Parathyroid adenoma (tissue), 2 donors: ENCODE measurements around the gene LPCAT1.

Experiments used
- H2AFZ ChIP-seq: fragments of 300-600 bp; sonication (generic); one replicate; pipeline ENCODE4 v1.7.0; 2017; ENCODE audit warnings: antibody characterized with exemption, mild to moderate bottlenecking
- H3K27ac ChIP-seq: fragments of 300-600 bp; sonication (generic); one replicate; pipeline ENCODE4 v1.7.0; 2017
- H3K27me3 ChIP-seq: fragments of 300-600 bp; sonication (generic); one replicate; pipeline ENCODE4 v1.7.0; 2017; ENCODE audit warnings: low read length; ENCODE audit not compliant: control insufficient read depth, insufficient read depth
- H3K36me3 ChIP-seq: fragments of 300-600 bp; sonication (generic); one replicate; pipeline ENCODE4 v1.7.0; 2017; ENCODE audit warnings: low read length; ENCODE audit not compliant: control insufficient read depth, insufficient read depth
- H3K4me1 ChIP-seq: fragments of 300-600 bp; sonication (generic); one replicate; pipeline ENCODE4 v1.7.0; 2017; ENCODE audit warnings: control low read depth
- H3K4me2 ChIP-seq: fragments of 300-600 bp; sonication (generic); one replicate; pipeline ENCODE4 v1.7.0; 2017; ENCODE audit warnings: low read length
- H3K4me3 ChIP-seq: fragments of 300-600 bp; sonication (generic); one replicate; pipeline ENCODE4 v1.7.0; 2017; ENCODE audit warnings: low read depth, low read length
- H3K79me2 ChIP-seq: fragments of 300-600 bp; sonication (generic); one replicate; pipeline ENCODE4 v1.7.0; 2017; ENCODE audit warnings: control low read depth
- H3K9ac ChIP-seq: fragments of 300-600 bp; sonication (generic); one replicate; pipeline ENCODE4 v1.7.0; 2017; ENCODE audit warnings: mild to moderate bottlenecking
- H3K9me3 ChIP-seq: fragments of 300-600 bp; sonication (generic); one replicate; pipeline ENCODE4 v1.7.0; 2017; ENCODE audit warnings: low read length; ENCODE audit not compliant: control insufficient read depth
- TF ChIP-seq, protein P1 (sequence below): fragments of 300-600 bp; sonication (generic); IDR thresholded peaks from one replicate; pipeline ENCODE4 v1.7.0; 2017; ENCODE audit warnings: antibody characterized with exemption, mild to moderate bottlenecking
- donor health status: primary hyperparathyroidism.

The LPCAT1 gene

DNA sequence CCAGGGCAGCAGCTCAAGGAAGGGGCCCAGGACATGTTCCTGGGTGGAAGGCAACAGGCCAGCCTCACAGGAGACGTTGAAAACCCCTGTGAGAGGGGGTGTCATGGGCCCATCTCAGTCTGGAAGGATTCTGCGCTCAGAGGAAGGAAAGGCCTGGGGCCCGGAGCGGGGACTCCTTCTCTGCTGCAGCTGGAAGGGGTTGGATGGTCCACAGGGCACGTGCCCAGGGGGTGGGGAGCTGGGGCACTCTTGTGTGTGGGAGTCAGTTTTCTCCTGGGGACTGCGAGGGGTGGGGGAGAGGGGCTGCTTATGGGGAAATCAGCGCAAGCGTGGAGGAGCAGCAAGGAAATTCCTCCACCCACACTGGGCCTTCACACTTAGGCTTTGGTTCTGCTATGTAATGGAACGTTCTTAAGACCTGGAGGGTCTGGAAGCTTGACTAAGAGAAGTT, 2.9 kb upstream of the LPCAT1 start:
- H3K4me2 ChIP-seq, result no peak overlapping the region

DNA sequence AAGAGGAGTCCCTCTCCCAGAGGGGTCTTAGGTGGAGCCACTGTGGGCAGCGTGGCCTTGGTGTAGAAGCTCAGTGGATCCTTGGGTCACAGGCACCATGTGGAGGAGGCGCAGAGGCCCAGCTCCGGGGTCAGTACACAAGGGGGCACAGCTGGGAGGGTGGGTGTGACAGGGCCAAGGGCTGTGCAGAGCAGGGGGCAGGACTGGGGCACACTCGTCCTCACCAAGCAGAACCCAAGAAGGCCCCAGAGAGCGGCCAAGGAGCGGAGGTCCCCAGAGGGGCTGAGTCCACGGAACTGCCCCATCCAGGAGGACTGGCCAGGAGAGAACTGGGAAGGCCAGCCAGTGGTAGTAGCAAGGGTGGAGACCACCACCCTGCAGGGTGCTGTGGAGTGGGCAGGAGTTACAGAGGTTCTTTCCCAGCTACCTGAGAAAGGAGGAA, 2.5 kb upstream of the LPCAT1 start:
- Histone ChIP-seq H3K4me2 (no peak overlapping the region), H3K36me3 (no peaks in the 10 kb centered on the region), H3K27ac (no peak overlapping the region), H3K79me2 (peaks cover 9% of the 10 kb centered on the region), H3K27me3 (no peaks in the 10 kb centered on the region), H3K4me1 (peaks cover 3% of the 10 kb centered on the region), H3K4me3 (no peak overlapping the region), H3K9me3 (no peaks in the 10 kb centered on the region), H3K9ac (no peak overlapping the region), H2AFZ (no peak overlapping the region)
- TF ChIP-seq, protein P1, sequence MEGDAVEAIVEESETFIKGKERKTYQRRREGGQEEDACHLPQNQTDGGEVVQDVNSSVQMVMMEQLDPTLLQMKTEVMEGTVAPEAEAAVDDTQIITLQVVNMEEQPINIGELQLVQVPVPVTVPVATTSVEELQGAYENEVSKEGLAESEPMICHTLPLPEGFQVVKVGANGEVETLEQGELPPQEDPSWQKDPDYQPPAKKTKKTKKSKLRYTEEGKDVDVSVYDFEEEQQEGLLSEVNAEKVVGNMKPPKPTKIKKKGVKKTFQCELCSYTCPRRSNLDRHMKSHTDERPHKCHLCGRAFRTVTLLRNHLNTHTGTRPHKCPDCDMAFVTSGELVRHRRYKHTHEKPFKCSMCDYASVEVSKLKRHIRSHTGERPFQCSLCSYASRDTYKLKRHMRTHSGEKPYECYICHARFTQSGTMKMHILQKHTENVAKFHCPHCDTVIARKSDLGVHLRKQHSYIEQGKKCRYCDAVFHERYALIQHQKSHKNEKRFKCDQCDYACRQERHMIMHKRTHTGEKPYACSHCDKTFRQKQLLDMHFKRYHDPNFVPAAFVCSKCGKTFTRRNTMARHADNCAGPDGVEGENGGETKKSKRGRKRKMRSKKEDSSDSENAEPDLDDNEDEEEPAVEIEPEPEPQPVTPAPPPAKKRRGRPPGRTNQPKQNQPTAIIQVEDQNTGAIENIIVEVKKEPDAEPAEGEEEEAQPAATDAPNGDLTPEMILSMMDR, result no peak

More for the DNA sequence above, 2.9 kb upstream of the LPCAT1 start:
- Histone ChIP-seq H3K27me3 (no peaks in the 10 kb centered on the region), H3K4me3 (no peak overlapping the region), H3K79me2 (peaks cover 8% of the 10 kb centered on the region), H3K9ac (no peak overlapping the region), H3K9me3 (no peaks in the 10 kb centered on the region), H3K27ac (no peak overlapping the region), H3K4me1 (peaks cover 3% of the 10 kb centered on the region), H2AFZ (no peak overlapping the region), H3K36me3 (no peaks in the 10 kb centered on the region)
- TF ChIP-seq, protein P1, result no peak

DNA sequence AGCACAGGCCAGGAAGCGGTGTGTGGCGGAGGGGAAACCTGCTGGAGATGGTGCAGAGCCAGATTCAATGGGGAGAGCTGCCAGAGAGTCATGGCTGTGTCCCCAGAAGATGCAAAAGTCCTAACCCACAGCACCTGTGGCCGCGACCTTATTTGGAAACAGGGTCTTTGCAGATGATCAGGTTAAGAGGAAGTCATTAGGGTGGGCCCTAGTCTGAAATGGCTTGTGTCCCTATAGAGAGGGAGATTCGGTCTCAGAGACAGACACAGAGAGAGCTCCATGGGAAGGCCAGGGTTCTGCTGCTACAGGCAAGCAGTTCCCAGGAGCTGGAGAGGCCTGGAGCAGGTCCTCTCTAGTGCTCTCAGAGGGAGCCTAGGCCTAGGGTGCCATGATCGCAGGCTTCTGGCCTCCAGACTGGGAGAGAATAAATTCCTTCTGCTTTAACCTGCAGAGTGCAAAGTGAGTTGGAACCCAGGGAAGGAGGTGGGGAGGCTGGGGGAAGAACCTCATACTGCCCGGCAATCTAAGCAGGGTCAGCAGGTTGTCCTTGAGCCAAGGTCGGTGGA, 1.9 kb upstream of the LPCAT1 start:
- Histone ChIP-seq H3K27ac (no peak overlapping the region), H3K9ac (no peak overlapping the region), H3K4me1 (peaks cover 3% of the 10 kb centered on the region), H3K9me3 (no peaks in the 10 kb centered on the region), H3K36me3 (no peaks in the 10 kb centered on the region), H3K27me3 (no peaks in the 10 kb centered on the region), H3K4me2 (no peak overlapping the region), H2AFZ (no peak overlapping the region), H3K4me3 (no peak overlapping the region), H3K79me2 (peaks cover 9% of the 10 kb centered on the region)
- TF ChIP-seq, protein P1, result no peak

DNA sequence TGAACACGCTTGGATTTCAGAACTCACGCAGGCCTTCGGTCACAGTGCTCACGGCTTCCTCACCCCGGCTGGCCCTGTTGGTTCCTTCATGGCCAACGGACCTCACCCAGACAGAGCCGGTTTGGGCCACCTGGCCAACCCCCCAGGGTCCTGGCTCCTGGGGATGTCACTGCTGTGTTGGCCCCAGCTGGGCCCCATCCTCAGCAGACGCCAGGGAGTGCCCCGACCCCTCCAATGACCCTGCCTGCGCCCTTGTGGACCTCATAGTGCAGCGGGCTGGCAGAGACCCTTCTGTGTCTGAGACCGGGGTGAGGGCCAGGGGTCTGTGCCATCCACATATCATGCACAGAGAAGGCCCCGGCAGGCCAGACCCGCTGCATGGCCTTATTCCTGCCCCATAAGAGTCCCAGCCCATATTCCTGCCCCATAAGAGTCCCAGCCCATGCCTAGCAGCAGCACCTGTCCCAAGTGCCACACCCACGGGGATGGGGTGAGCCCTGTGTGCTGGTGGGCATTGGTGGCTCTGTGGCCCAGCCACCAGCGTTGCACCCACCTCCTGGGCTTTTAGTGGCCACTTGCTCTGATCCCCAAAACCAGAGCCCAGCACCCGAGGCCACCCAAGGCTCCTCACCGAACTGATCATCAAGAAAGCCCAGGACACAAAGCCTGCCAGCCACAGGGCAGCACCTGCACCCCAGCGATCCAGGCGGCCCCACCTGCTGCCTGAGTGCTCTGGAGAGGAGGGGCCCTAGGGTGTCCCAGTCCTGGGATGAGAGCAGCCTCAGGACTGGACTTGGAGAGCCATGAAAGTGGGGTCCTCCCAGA, 1.3 kb upstream of the LPCAT1 start:
- Histone ChIP-seq H3K4me1 (peaks cover 3% of the 10 kb centered on the region), H3K27ac (no peak overlapping the region), H3K9me3 (no peaks in the 10 kb centered on the region), H3K79me2 (peaks cover 12% of the 10 kb centered on the region), H3K36me3 (no peaks in the 10 kb centered on the region), H3K4me3 (peak overlapping the region; percentile 57), H3K9ac (no peak overlapping the region), H2AFZ (peak overlapping the region; percentile 93), H3K4me2 (peak overlapping the region; percentile 70), H3K27me3 (no peaks in the 10 kb centered on the region)
- TF ChIP-seq, protein P1, result no peak
